H9 (cell line): Measurements from ENCODE around the gene NBEA. TPM values are rescaled to one million over a fixed set of nuclear protein-coding genes. Genes with fewer than 3 reads are reported as not detected.
"Not testable (repeated sequence)": the region's sequence is repeated elsewhere in the genome, so short reads cannot be mapped to it uniquely, and the experiment has no call there.

Source experiments
- DNase-seq: peaks from one replicate; pipeline ENCODE4 v3.0.0-alpha.2; 2017
- H2AFZ ChIP-seq: one replicate; pipeline ENCODE4 v1.6.1; 2013; ENCODE audit warnings: mild to moderate bottlenecking, low read length, control low read depth, moderate library complexity
- H2AK5ac ChIP-seq: 2 replicates; pipeline ENCODE4 v1.6.1; 2013; ENCODE audit warnings: low read length, control low read depth, mixed read lengths; ENCODE audit not compliant: insufficient read length
- H2BK120ac ChIP-seq: one replicate; pipeline ENCODE4 v1.6.1; 2013; ENCODE audit warnings: low read depth, mild to moderate bottlenecking, low read length, control low read depth, inconsistent platforms; ENCODE audit not compliant: poor library complexity, severe bottlenecking
- H2BK12ac ChIP-seq: 2 replicates; pipeline ENCODE4 v1.6.1; 2013; ENCODE audit warnings: low read length, control low read depth, mixed read lengths, low read depth; ENCODE audit not compliant: insufficient read length
- H2BK15ac ChIP-seq: 2 replicates; pipeline ENCODE4 v1.6.1; 2013; ENCODE audit warnings: low read depth, low read length, control low read depth
- H2BK20ac ChIP-seq: one replicate; pipeline ENCODE4 v1.6.1; 2013; ENCODE audit warnings: low read depth, mild to moderate bottlenecking, low read length, control low read depth, inconsistent platforms; ENCODE audit not compliant: poor library complexity, severe bottlenecking
- H2BK5ac ChIP-seq: 2 replicates; pipeline ENCODE4 v1.6.1; 2013; ENCODE audit warnings: low read length, control low read depth, mixed read lengths; ENCODE audit not compliant: insufficient read length
- H3K14ac ChIP-seq: 2 replicates; pipeline ENCODE4 v1.6.1; 2013; ENCODE audit warnings: low read length, control low read depth; ENCODE audit not compliant: insufficient read depth
- H3K18ac ChIP-seq: 2 replicates; pipeline ENCODE4 v1.6.1; 2013; ENCODE audit warnings: low read depth, mild to moderate bottlenecking, mixed read lengths, low read length, control low read depth; ENCODE audit not compliant: insufficient read length
- H3K23ac ChIP-seq: 2 replicates; pipeline ENCODE4 v1.6.1; 2013; ENCODE audit warnings: low read length, control low read depth, mixed read lengths, low read depth; ENCODE audit not compliant: insufficient read length
- H3K23me2 ChIP-seq: 2 replicates; pipeline ENCODE4 v1.6.1; 2013; ENCODE audit warnings: low read depth, mild to moderate bottlenecking, mixed read lengths, low read length, control low read depth; ENCODE audit not compliant: insufficient read length, poor library complexity, severe bottlenecking
- H3K27ac ChIP-seq: 2 replicates; pipeline ENCODE4 v1.5.1; 2013; ENCODE audit warnings: low read length, control low read depth, mixed read lengths, low read depth; ENCODE audit not compliant: insufficient read length
- H3K27me3 ChIP-seq: 2 replicates; pipeline ENCODE4 v1.6.1; 2013; ENCODE audit warnings: low read length, control low read depth, inconsistent platforms; ENCODE audit not compliant: insufficient read depth
- H3K4ac ChIP-seq: 2 replicates; pipeline ENCODE4 v1.6.1; 2013; ENCODE audit warnings: low read depth, mild to moderate bottlenecking, control low read depth, inconsistent platforms, low read length, moderate library complexity
- H3K4me1 ChIP-seq: 2 replicates; pipeline ENCODE4 v1.6.1; 2013; ENCODE audit warnings: low read length, control low read depth, inconsistent platforms; ENCODE audit not compliant: insufficient read depth
- H3K4me2 ChIP-seq: 2 replicates; pipeline ENCODE4 v1.6.1; 2013; ENCODE audit warnings: low read length, control low read depth, mixed read lengths; ENCODE audit not compliant: insufficient read length, insufficient read depth
- H3K56ac ChIP-seq: 2 replicates; pipeline ENCODE4 v1.6.1; 2013; ENCODE audit warnings: low read depth, mild to moderate bottlenecking, mixed read lengths, low read length, control low read depth; ENCODE audit not compliant: insufficient read length
- H3K79me1 ChIP-seq: 2 replicates; pipeline ENCODE4 v1.6.1; 2013; ENCODE audit warnings: low read depth, mild to moderate bottlenecking, moderate library complexity, low read length, control low read depth, inconsistent platforms; ENCODE audit not compliant: insufficient read depth, poor library complexity, severe bottlenecking
- H3K79me2 ChIP-seq: 2 replicates; pipeline ENCODE4 v1.6.1; 2013; ENCODE audit warnings: low read length, control low read depth, inconsistent platforms; ENCODE audit not compliant: insufficient read depth
- H3K9ac ChIP-seq: 2 replicates; pipeline ENCODE4 v1.6.1; 2013; ENCODE audit warnings: low read length, control low read depth, mixed read lengths; ENCODE audit not compliant: insufficient read length; ENCODE audit errors: extremely low read depth
- H3K9me3 ChIP-seq: one replicate; pipeline ENCODE4 v1.6.1; 2013; ENCODE audit warnings: low read depth, low read length, inconsistent platforms; ENCODE audit not compliant: control insufficient read depth
- H3T11ph ChIP-seq: one replicate; pipeline ENCODE4 v1.6.1; 2013; ENCODE audit warnings: mild to moderate bottlenecking, low read length, control low read depth, inconsistent platforms
- H4K20me1 ChIP-seq: one replicate; pipeline ENCODE4 v1.6.1; 2013; ENCODE audit not compliant: control insufficient read depth, insufficient read length, insufficient read depth
- H4K5ac ChIP-seq: 2 replicates; pipeline ENCODE4 v1.6.1; 2013; ENCODE audit warnings: low read depth, mild to moderate bottlenecking, mixed read lengths, low read length, control low read depth; ENCODE audit not compliant: insufficient read length
- H4K8ac ChIP-seq: replicated peaks from 2 replicates; pipeline ENCODE4 v1.6.1; 2013; ENCODE audit warnings: low read length, control low read depth, mixed read lengths, low read depth; ENCODE audit not compliant: insufficient read length
- H4K91ac ChIP-seq: 2 replicates; pipeline ENCODE4 v1.6.1; 2013; ENCODE audit warnings: low read depth, mild to moderate bottlenecking, moderate library complexity, mixed read lengths, low read length, control low read depth; ENCODE audit not compliant: insufficient read length
- H3K27ac Mint-ChIP-seq, 3 experiments: 2 replicates in 2 of 3; 3 replicates in 1 of 3; pipeline ENCODE4 v1.8.0; 2020 to 2021; ENCODE audit warnings: mixed read lengths in 3 of 3, mild to moderate bottlenecking in 1 of 3, moderate library complexity in 1 of 3
- H3K27me3 Mint-ChIP-seq: 2 replicates; pipeline ENCODE4 v1.8.0; 2021; ENCODE audit warnings: low read depth, mild to moderate bottlenecking, moderate library complexity, mixed read lengths
- H3K36me3 Mint-ChIP-seq, 3 experiments: 2 replicates in 2 of 3; 3 replicates in 1 of 3; pipeline ENCODE4 v1.8.0; 2020 to 2021; ENCODE audit warnings: low read depth in 3 of 3, mixed read lengths in 3 of 3; ENCODE audit not compliant: insufficient read depth in 1 of 3
- H3K4me1 Mint-ChIP-seq, 2 experiments: 2 replicates each; pipeline ENCODE4 v1.8.0; 2020; ENCODE audit warnings: mixed read lengths in 2 of 2
- H3K4me3 Mint-ChIP-seq, 2 experiments: 2 replicates in 1 of 2; 3 replicates in 1 of 2; pipeline ENCODE4 v1.8.0; 2020 to 2021; ENCODE audit warnings: mild to moderate bottlenecking in 2 of 2, mixed read lengths in 2 of 2, moderate library complexity in 1 of 2
- H3K9me3 Mint-ChIP-seq, 2 experiments: 2 replicates in 1 of 2; 3 replicates in 1 of 2; pipeline ENCODE4 v1.8.0; 2020; ENCODE audit warnings: mild to moderate bottlenecking in 2 of 2, mixed read lengths in 2 of 2, moderate library complexity in 1 of 2
- WGBS: extraction: QIAGEN DNeasy Blood & Tissue Kit; methylation state at CpG from one replicate; pipeline ENCODE4 v1.1.7; 2013; ENCODE audit warnings: missing lambda C conversion rate, low lambda C conversion rate, mixed read lengths; ENCODE audit not compliant: insufficient read length; ENCODE audit errors: extremely low coverage; 5-methylcytosine and 5-hydroxymethylcytosine counted together
- total RNA-seq: library from RNA; stranded (reverse); gene quantifications from 2 replicates; pipeline ENCODE4 v1.2.1, GENCODE V29; 2021
- TF ChIP-seq, protein P1 (sequence below): fragments of 200-600 bp; sonication (generic); conservative IDR thresholded peaks from 3 replicates; pipeline ENCODE4 v1.8.0; 2021; ENCODE audit warnings: antibody characterized with exemption, mild to moderate bottlenecking

NBEA gene
- total RNA-seq, 1 experiment from 2014 or later = 17.3 TPM

DNA sequence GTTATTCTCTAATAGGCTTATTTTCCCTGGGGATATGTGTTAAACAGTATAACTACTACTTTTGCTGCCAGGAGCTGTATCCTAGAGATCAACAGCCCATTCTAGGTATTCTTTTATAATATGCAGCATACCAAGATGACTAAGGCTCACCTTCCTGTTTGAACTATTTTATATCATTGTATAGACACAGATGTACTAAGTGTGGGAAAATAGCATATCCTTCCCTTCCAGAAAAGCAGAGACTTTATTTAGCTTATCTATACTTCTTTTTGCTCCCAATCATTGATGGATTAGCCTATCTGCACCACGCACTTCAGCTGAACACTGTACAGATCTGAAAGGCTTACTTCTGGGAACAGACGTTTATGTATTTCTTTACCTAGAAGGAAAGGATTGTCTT is 451.8 kb downstream of the NBEA start:
- Histone ChIP-seq H4K8ac (no peak overlapping the region), H3K79me2 (no peaks in the 10 kb centered on the region), H3K79me1 (no peaks in the 10 kb centered on the region), H3K4me1 (no peaks in the 10 kb centered on the region), H3K4ac (no peak overlapping the region), H3K9me3 (no peaks in the 10 kb centered on the region), H2AK5ac (no peak overlapping the region), H3K18ac (no peak overlapping the region), H3K14ac (no peak overlapping the region), H2BK20ac (no peak overlapping the region), H2BK5ac (no peak overlapping the region), H3K23ac (no peak overlapping the region), H3K4me2 (no peak overlapping the region), H3K27ac (no peak overlapping the region), H4K5ac (no peak overlapping the region), H4K91ac (no peak overlapping the region), H3T11ph (no peak overlapping the region), H2BK15ac (no peak overlapping the region), H4K20me1 (no peaks in the 10 kb centered on the region), H3K56ac (no peak overlapping the region), H3K27me3 (no peaks in the 10 kb centered on the region), H2BK120ac (no peak overlapping the region), H2BK12ac (no peak overlapping the region), H3K9ac (no peak overlapping the region), H3K23me2 (no peaks in the 10 kb centered on the region), H2AFZ (no peak overlapping the region)
- H3K27ac Mint-ChIP-seq = no peak overlapping the region
- peaks cover 7 to 10% of the 10 kb centered on the region in 2 experiments for H3K4me1 Mint-ChIP-seq
- peaks cover 0 to 6% of the 10 kb centered on the region in 2 experiments; a peak in 2 of 5 replicates for H3K9me3 Mint-ChIP-seq
- H3K27me3 Mint-ChIP-seq = no peaks in the 10 kb centered on the region
- TF ChIP-seq, protein P1, sequence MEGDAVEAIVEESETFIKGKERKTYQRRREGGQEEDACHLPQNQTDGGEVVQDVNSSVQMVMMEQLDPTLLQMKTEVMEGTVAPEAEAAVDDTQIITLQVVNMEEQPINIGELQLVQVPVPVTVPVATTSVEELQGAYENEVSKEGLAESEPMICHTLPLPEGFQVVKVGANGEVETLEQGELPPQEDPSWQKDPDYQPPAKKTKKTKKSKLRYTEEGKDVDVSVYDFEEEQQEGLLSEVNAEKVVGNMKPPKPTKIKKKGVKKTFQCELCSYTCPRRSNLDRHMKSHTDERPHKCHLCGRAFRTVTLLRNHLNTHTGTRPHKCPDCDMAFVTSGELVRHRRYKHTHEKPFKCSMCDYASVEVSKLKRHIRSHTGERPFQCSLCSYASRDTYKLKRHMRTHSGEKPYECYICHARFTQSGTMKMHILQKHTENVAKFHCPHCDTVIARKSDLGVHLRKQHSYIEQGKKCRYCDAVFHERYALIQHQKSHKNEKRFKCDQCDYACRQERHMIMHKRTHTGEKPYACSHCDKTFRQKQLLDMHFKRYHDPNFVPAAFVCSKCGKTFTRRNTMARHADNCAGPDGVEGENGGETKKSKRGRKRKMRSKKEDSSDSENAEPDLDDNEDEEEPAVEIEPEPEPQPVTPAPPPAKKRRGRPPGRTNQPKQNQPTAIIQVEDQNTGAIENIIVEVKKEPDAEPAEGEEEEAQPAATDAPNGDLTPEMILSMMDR = no peak
- DNase-seq = no peak
- H3K4me3 Mint-ChIP-seq = no peak overlapping the region
- H3K36me3 Mint-ChIP-seq = peaks cover 0 to 6% (median 2%) of the 10 kb centered on the region in 3 experiments; a peak in 1 of 7 replicates
- WGBS = no CpG with 5 or more reads among the region's 2 CpGs

DNA sequence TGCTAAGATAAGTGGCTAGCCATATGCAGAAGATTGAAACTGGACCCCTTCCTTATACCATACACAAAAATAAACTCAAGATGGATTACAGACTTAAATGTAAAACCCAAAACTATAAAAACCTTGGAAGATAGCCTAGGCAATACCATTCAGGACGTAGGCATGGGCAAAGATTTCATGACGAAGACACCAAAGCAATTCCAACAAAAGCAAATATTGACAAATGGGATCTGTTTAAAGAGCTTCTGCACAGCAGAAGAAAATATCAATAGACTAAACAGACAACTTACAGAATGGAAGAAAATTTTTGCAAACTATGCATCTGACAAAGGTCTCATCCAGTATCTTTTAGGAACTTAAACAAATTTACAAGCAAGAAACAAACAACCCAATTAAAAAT is 466.2 kb downstream of the NBEA start:
- not testable (repeated sequence) for H4K20me1 ChIP-seq, H2BK12ac ChIP-seq, H4K8ac ChIP-seq, H4K5ac ChIP-seq, H3K9ac ChIP-seq, H3K27ac ChIP-seq, H3K9me3 Mint-ChIP-seq, H4K91ac ChIP-seq, H3K4me1 Mint-ChIP-seq, H2BK120ac ChIP-seq, H3K23me2 ChIP-seq, H3K56ac ChIP-seq, H3K4me2 ChIP-seq, H3K27ac Mint-ChIP-seq, H2BK5ac ChIP-seq, H3K79me1 ChIP-seq, H3K27me3 ChIP-seq, H3T11ph ChIP-seq, H2BK20ac ChIP-seq, H3K27me3 Mint-ChIP-seq, H3K23ac ChIP-seq, H3K4me1 ChIP-seq, H3K9me3 ChIP-seq, H3K4ac ChIP-seq, H2AK5ac ChIP-seq, H3K18ac ChIP-seq, H2BK15ac ChIP-seq, H2AFZ ChIP-seq, DNase-seq, H3K4me3 Mint-ChIP-seq, H3K36me3 Mint-ChIP-seq, H3K14ac ChIP-seq, H3K79me2 ChIP-seq
- no CpG with 5 or more reads among the region's 2 CpGs for WGBS
